B cell (primary cell): Measurements from ENCODE around the gene USP7. TPM values are rescaled to one million over a fixed set of nuclear protein-coding genes. Genes with fewer than 3 reads are reported as not detected.

ENCODE experiments used
- ATAC-seq: fragments of 200-7000 bp; cut with Tn5 transposase; one replicate; pipeline ENCODE4 v1.10.0; 2021; ENCODE audit warnings: low read depth, mild to moderate bottlenecking, moderate number of reproducible peaks, moderate library complexity
- CTCF ChIA-PET: fragments of 350-600 bp; sonication (Branson Sonifier 250); formaldehyde crosslinking; loops from one replicate; lab custom pipeline; 2021; ENCODE audit warnings: antibody characterized with exemption, inconsistent platforms; lab: Charles Lee
- POLR2A ChIA-PET: fragments of 350-600 bp; sonication (Branson Sonifier 250); formaldehyde crosslinking; loops from one replicate; lab custom pipeline; 2021; ENCODE audit warnings: antibody characterized with exemption; lab: Charles Lee
- DNase-seq: peaks from one replicate; pipeline ENCODE4 v3.0.0; 2013
- H2AFZ ChIP-seq: 2 replicates; pipeline ENCODE4 v1.6.1; 2012; ENCODE audit warnings: mild to moderate bottlenecking, low read depth, low read length; ENCODE audit not compliant: insufficient read depth, poor library complexity, severe bottlenecking
- H3K27ac ChIP-seq, 2 donors: 1 replicate in 1 of 2; 2 replicates in 1 of 2; pipeline ENCODE4 v1.5.1; 2012 to 2013; ENCODE audit warnings: low read length in 2 of 2, mild to moderate bottlenecking in 2 of 2, moderate library complexity in 1 of 2
- H3K27me3 ChIP-seq, 4 experiments: fragments of 200-600 bp in 1 of 4; sonication (generic) in 1 of 4; replicated peaks in 1 of 4; 1 replicate in 2 of 4; 2 replicates in 2 of 4; pipeline versions ENCODE4 v1.6.1 to v1.7.0; 2013 to 2016; ENCODE audit warnings: low read length in 3 of 4, mild to moderate bottlenecking in 2 of 4, mixed read lengths in 1 of 4, moderate library complexity in 1 of 4; ENCODE audit not compliant: insufficient read depth in 4 of 4, control insufficient read depth in 3 of 4; ENCODE audit errors: control extremely low read depth in 1 of 4
- H3K36me3 ChIP-seq, 2 experiments: replicated peaks in 1 of 2; 1 replicate in 1 of 2; 2 replicates in 1 of 2; pipeline versions ENCODE4 v1.6.1 to v1.7.1; 2013; ENCODE audit warnings: low read length in 1 of 2; ENCODE audit not compliant: insufficient read depth in 2 of 2, control insufficient read depth in 1 of 2; ENCODE audit errors: control extremely low read depth in 1 of 2, extremely low read depth in 1 of 2
- H3K4me1 ChIP-seq, 2 donors: fragments of 200-600 bp in 1 of 2; sonication (generic) in 1 of 2; 1 replicate in 1 of 2; 2 replicates in 1 of 2; pipeline versions ENCODE4 v1.5.1 to v1.6.1; 2013 to 2017; ENCODE audit warnings: low read length in 2 of 2; ENCODE audit not compliant: control insufficient read depth in 2 of 2, insufficient read depth in 2 of 2
- H3K4me2 ChIP-seq: replicated peaks from 2 replicates; pipeline ENCODE3; 2012; ENCODE audit warnings: mild to moderate bottlenecking, low read depth, low read length; ENCODE audit not compliant: poor library complexity, severe bottlenecking
- H3K4me3 ChIP-seq, 5 experiments: fragments of 200-600 bp in 1 of 5; sonication (generic) in 1 of 5; 1 replicate in 3 of 5; 2 replicates in 2 of 5; pipeline versions ENCODE4 v1.5.1 to v1.7.0; 2011 to 2016; ENCODE audit warnings: low read length in 4 of 5, mild to moderate bottlenecking in 4 of 5, low read depth in 2 of 5, control low read depth in 1 of 5, moderate library complexity in 1 of 5; ENCODE audit not compliant: insufficient read depth in 1 of 5; ENCODE audit errors: control extremely low read depth in 1 of 5, extremely low read depth in 1 of 5
- H3K79me2 ChIP-seq: fragments of 200-600 bp; sonication (generic); one replicate; pipeline ENCODE4 v1.6.0; 2016; ENCODE audit warnings: low read length; ENCODE audit not compliant: control insufficient read depth, insufficient read depth
- H3K9ac ChIP-seq: fragments of 200-600 bp; sonication (generic); 2 replicates; pipeline ENCODE4 v1.6.1; 2017; ENCODE audit warnings: mild to moderate bottlenecking, low read length, moderate library complexity
- H3K9me3 ChIP-seq, 3 donors: one replicate each; pipeline versions ENCODE4 v1.6.1 to v1.7.1; 2013; ENCODE audit warnings: low read length in 2 of 3; ENCODE audit not compliant: control insufficient read depth in 2 of 3, insufficient read depth in 1 of 3; ENCODE audit errors: control extremely low read depth in 1 of 3
- H4K20me1 ChIP-seq: 2 replicates; pipeline ENCODE4 v1.6.0; 2012; ENCODE audit warnings: mild to moderate bottlenecking, low read length; ENCODE audit not compliant: insufficient read depth, control insufficient read depth, poor library complexity, severe bottlenecking
- H3K27ac Mint-ChIP-seq: one replicate; pipeline ENCODE4 v1.8.0; 2021; ENCODE audit warnings: mixed read lengths
- H3K27me3 Mint-ChIP-seq: one replicate; pipeline ENCODE4 v1.8.0; 2021; ENCODE audit warnings: mixed read lengths
- H3K4me1 Mint-ChIP-seq: one replicate; pipeline ENCODE4 v1.8.0; 2021; ENCODE audit warnings: mixed read lengths
- H3K4me3 Mint-ChIP-seq: one replicate; pipeline ENCODE4 v1.8.0; 2021; ENCODE audit warnings: mixed read lengths
- H3K9me3 Mint-ChIP-seq: one replicate; pipeline ENCODE4 v1.8.0; 2022; ENCODE audit warnings: mixed read lengths; ENCODE audit not compliant: insufficient read depth
- CTCF ChIP-seq: fragments of 200-600 bp; IDR thresholded peaks from one replicate; pipeline ENCODE4 v1.8.0; 2022; ENCODE audit warnings: antibody characterized with exemption, mild to moderate bottlenecking
- EZH2 ChIP-seq: IDR thresholded peaks from 2 replicates; pipeline ENCODE4 v1.6.1; 2012; ENCODE audit warnings: borderline replicate concordance, low read depth, mild to moderate bottlenecking, moderate library complexity, low read length; ENCODE audit not compliant: insufficient read depth, poor library complexity, severe bottlenecking
- WGBS: methylation state at CpG from one replicate; pipeline ENCODE4 v1.1.5; 2013; ENCODE audit warnings: missing lambda C conversion rate; ENCODE audit not compliant: insufficient coverage; 5-methylcytosine and 5-hydroxymethylcytosine counted together
- intact Hi-C: fragments of 100-400 bp; cut with micrococcal nuclease; formaldehyde crosslinking; loops from one replicate; pipeline ENCODE4 v1.10.0; 2022
- polyA plus RNA-seq: library from polyadenylated mRNA; depleted of rRNA; stranded (reverse); fragments of >200 nt; gene quantifications from 2 replicates; pipeline ENCODE4 v1.2.3, GENCODE V29; 2012
- total RNA-seq, 2 donors: library from RNA; stranded (reverse); fragments of 120-200 nt in 1 of 2; gene quantifications; 1 replicate in 1 of 2; 2 replicates in 1 of 2; pipeline versions ENCODE4 v1.2.3 to v1.2.4, GENCODE V29; 2013 to 2022

Gene USP7
- total and polyA plus RNA-seq, 2 donors (not counting 1 experiment from before 2014, with no cell fraction given): 27.4 to 223 TPM

- TF ChIP-seq CTCF: no peak
- no peak for TF ChIP-seq EZH2
- H3K9ac ChIP-seq: no peak overlapping the region
- H3K36me3 ChIP-seq: peaks cover 3 to 94% of the 10 kb centered on the region in 2 experiments
- ChIA-PET POLR2A (no interaction called here), CTCF (interaction anchor here (1.2 to 1.3 kb wide), 2 partner anchors 27 to 100 kb away, joined by 4 to 7 read pairs; no protein-coding TSS in a partner anchor)
- no peak overlapping the region for H3K4me3 ChIP-seq
- H2AFZ ChIP-seq: no peak overlapping the region
- no peaks in the 10 kb centered on the region for H3K9me3 ChIP-seq
- no peaks in the 10 kb centered on the region for H3K4me1 ChIP-seq
- DNase-seq: no peak
- H3K4me2 ChIP-seq: no peak overlapping the region
- no peak overlapping the region for H3K27ac ChIP-seq
- H3K4me3 Mint-ChIP-seq: no peak overlapping the region
- peaks cover 54% of the 10 kb centered on the region for H3K79me2 ChIP-seq
- ATAC-seq: no peak
- H3K9me3 Mint-ChIP-seq: no peaks in the 10 kb centered on the region
- intact Hi-C loops: no loop called here
- no peak overlapping the region for H3K27ac Mint-ChIP-seq
- no peaks in the 10 kb centered on the region for H3K4me1 Mint-ChIP-seq
- H4K20me1 ChIP-seq: peaks cover 85% of the 10 kb centered on the region
- no peaks in the 10 kb centered on the region for H3K27me3 ChIP-seq
- H3K27me3 Mint-ChIP-seq: no peaks in the 10 kb centered on the region
- 92% methylated on average over 8 of the region's 8 CpGs for WGBS
Measured at GRCh38 chr16:8908810-8909468, 54.8 kb downstream of the USP7 start.

GRCh38 chr16:8907096-8907495 lies 56.6 kb downstream of the USP7 start:
- POLR2A ChIA-PET: no interaction called here
- Histone ChIP-seq H3K4me3 (no peak overlapping the region), H3K36me3 (peaks cover 3 to 95% of the 10 kb centered on the region in 2 experiments), H3K9ac (no peak overlapping the region), H3K79me2 (peaks cover 39% of the 10 kb centered on the region), H4K20me1 (peaks cover 74% of the 10 kb centered on the region), H3K27ac (no peak overlapping the region), H3K4me1 (no peaks in the 10 kb centered on the region), H3K27me3 (no peaks in the 10 kb centered on the region), H2AFZ (no peak overlapping the region), H3K9me3 (no peaks in the 10 kb centered on the region), H3K4me2 (no peak overlapping the region)
- intact Hi-C loops: no loop called here
- WGBS: 100% methylated on average over 1 of the region's 4 CpGs
- ATAC-seq (no peak), DNase-seq (no peak)
- no peaks in the 10 kb centered on the region for H3K9me3 Mint-ChIP-seq
- H3K4me3 Mint-ChIP-seq: no peak overlapping the region
- H3K4me1 Mint-ChIP-seq: no peaks in the 10 kb centered on the region
- no peak overlapping the region for H3K27ac Mint-ChIP-seq
- TF ChIP-seq EZH2: no peak
- no peak for TF ChIP-seq CTCF
- CTCF ChIA-PET: interaction anchor here (1.1 to 1.6 kb wide), 2 partner anchors 11 to 102 kb away, joined by 3 to 6 read pairs; no protein-coding TSS in a partner anchor
- no peaks in the 10 kb centered on the region for H3K27me3 Mint-ChIP-seq
